Measurements from ENCODE around the gene TNNI2.

DNA sequence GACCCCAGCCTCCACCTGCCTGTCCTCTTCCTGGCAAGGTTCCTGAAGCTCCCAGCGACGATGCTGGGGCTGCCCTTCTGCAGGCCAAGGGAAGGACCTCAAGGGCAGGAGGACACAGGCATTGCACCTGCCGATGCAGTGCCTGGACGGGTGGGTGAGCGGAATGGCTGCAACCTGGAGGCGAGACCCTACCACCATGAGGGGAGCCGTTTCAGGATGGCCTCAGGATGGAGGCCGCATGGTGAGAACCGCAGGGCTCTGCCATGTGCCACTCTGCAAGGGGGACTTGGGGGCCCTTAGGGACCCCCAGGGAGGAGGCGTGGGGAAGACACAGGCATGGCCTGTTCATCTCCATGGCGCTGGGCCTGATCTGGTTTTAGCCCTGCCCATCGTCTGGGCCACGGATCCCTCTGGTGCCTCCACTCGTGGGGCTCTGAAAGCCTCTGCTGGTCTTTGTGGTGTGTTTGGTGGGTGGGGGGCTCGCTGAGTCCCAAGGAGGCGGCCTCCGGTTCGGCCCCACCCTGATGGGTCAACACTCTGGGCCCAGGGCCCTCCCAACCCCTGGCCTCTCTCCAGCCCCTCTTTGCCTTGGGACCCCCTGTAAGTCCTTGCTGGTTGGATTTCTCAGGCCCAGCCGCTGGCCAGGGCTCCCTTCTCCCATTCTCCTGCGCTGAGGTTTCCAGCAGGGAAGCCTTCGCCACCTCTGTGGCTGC lies 12.8 kb downstream of the TNNI2 start:
- TF ChIP-seq, protein P1, sequence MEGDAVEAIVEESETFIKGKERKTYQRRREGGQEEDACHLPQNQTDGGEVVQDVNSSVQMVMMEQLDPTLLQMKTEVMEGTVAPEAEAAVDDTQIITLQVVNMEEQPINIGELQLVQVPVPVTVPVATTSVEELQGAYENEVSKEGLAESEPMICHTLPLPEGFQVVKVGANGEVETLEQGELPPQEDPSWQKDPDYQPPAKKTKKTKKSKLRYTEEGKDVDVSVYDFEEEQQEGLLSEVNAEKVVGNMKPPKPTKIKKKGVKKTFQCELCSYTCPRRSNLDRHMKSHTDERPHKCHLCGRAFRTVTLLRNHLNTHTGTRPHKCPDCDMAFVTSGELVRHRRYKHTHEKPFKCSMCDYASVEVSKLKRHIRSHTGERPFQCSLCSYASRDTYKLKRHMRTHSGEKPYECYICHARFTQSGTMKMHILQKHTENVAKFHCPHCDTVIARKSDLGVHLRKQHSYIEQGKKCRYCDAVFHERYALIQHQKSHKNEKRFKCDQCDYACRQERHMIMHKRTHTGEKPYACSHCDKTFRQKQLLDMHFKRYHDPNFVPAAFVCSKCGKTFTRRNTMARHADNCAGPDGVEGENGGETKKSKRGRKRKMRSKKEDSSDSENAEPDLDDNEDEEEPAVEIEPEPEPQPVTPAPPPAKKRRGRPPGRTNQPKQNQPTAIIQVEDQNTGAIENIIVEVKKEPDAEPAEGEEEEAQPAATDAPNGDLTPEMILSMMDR (IDR thresholded peaks at IDR 0.05) = no peak
- no peak for TF ChIP-seq POLR2A (IDR thresholded peaks at IDR 0.05)
